GM12878 (cell line): ENCODE data around the gene EML5. TPM values are rescaled to one million over a fixed set of nuclear protein-coding genes. Genes with fewer than 3 reads are reported as not detected.

Experiments
- ATAC-seq: fragments of 200-7000 bp; cut with Tn5 transposase; 3 replicates; pipeline ENCODE4 v1.9.1; 2020; ENCODE audit warnings: mild to moderate bottlenecking, moderate library complexity
- Bru-seq: library from RNA; stranded (reverse); fragments of 400-500 nt; gene quantifications from one replicate; lab custom pipeline; 2021; lab: Mats Ljungman, UMichigan
- BruChase-seq, 2 experiments: library from RNA; stranded (reverse); fragments of 400-500 nt; gene quantifications; one replicate each; lab custom pipeline; 2021; lab: Mats Ljungman, UMichigan
- BruUV-seq: library from RNA; stranded (reverse); fragments of 400-500 nt; replicated peaks from 2 replicates; lab custom pipeline; 2021; lab: Mats Ljungman, UMichigan
- CTCF ChIA-PET: fragments of 300-600 bp; sonication (Branson Sonifier 250); formaldehyde crosslinking; extraction: SDS; loops from one replicate; lab custom pipeline; 2021; ENCODE audit warnings: inconsistent platforms; lab: Yijun Ruan, JAX
- POLR2A ChIA-PET: fragments of 350-600 bp; formaldehyde crosslinking; extraction: SDS; loops from one replicate; lab custom pipeline; 2021; ENCODE audit warnings: inconsistent platforms; lab: Charles Lee
- RAD21 ChIA-PET: fragments of 300-600 bp; sonication (Branson Sonifier 250); formaldehyde crosslinking; loops from one replicate; lab custom pipeline; 2023; ENCODE audit warnings: antibody characterized with exemption; ENCODE audit not compliant: unreplicated experiment; lab: Charles Lee
- SMC1A ChIA-PET: fragments of 300-600 bp; sonication (Branson Sonifier 250); formaldehyde crosslinking; loops from one replicate; lab custom pipeline; 2023; ENCODE audit not compliant: unreplicated experiment, uncharacterized antibody; lab: Charles Lee
- DNase-seq: peaks from one replicate; pipeline ENCODE4 v3.0.0-alpha.2; 2011; ENCODE audit warnings: low read depth, low spot score
- FAIRE-seq: peaks from 3 replicates; lab custom pipeline; 2011; peaks lifted over from hg19 to GRCh38; lab: Jason Lieb, UNC
- H2AFZ ChIP-seq: 2 replicates; pipeline ENCODE4 v1.6.0; 2011; ENCODE audit warnings: low read depth, low read length, control low read depth; ENCODE audit not compliant: control insufficient read depth
- H3K27ac ChIP-seq: 2 replicates; pipeline ENCODE4 v1.5.1; 2011; ENCODE audit warnings: control low read depth; ENCODE audit not compliant: control insufficient read depth, insufficient read depth
- H3K27me3 ChIP-seq, 2 experiments: replicated peaks in 1 of 2; 2 replicates each; pipeline versions ENCODE4 v1.6.0 to v1.6.1; 2011; ENCODE audit warnings: low read length in 1 of 2; ENCODE audit not compliant: control insufficient read depth in 2 of 2, insufficient read depth in 2 of 2
- H3K36me3 ChIP-seq, 2 experiments: 2 replicates each; pipeline ENCODE4 v1.5.1; 2011; ENCODE audit warnings: low read length in 1 of 2; ENCODE audit not compliant: control insufficient read depth in 2 of 2, insufficient read depth in 2 of 2
- H3K4me1 ChIP-seq: 2 replicates; pipeline ENCODE4 v1.6.1; 2011; ENCODE audit warnings: mild to moderate bottlenecking, low read length, moderate library complexity, mixed read lengths; ENCODE audit not compliant: control insufficient read depth, insufficient read depth
- H3K4me2 ChIP-seq: 2 replicates; pipeline ENCODE4 v1.6.0; 2011; ENCODE audit warnings: control low read depth; ENCODE audit not compliant: control insufficient read depth, insufficient read depth
- H3K4me3 ChIP-seq: fragments of 200-600 bp; sonication (generic); 2 replicates; pipeline ENCODE4 v1.5.1; 2016
- H3K79me2 ChIP-seq: 2 replicates; pipeline ENCODE4 v1.6.0; 2011; ENCODE audit warnings: low read length; ENCODE audit not compliant: control insufficient read depth, insufficient read depth
- H3K9ac ChIP-seq: 2 replicates; pipeline ENCODE4 v1.8.0; 2011; ENCODE audit warnings: low read length, control low read depth, mixed read lengths; ENCODE audit not compliant: control insufficient read depth, insufficient read depth
- H3K9me3 ChIP-seq: replicated peaks from 3 replicates; pipeline ENCODE4 v1.5.1; 2011; ENCODE audit warnings: mild to moderate bottlenecking, low read length; ENCODE audit not compliant: control insufficient read depth, insufficient read depth
- H4K20me1 ChIP-seq: 2 replicates; pipeline ENCODE4 v1.6.0; 2011; ENCODE audit not compliant: control insufficient read depth, insufficient read depth
- BACH1 ChIP-seq: fragments of 450-650 bp; IDR thresholded peaks from 2 replicates; pipeline ENCODE4 v1.6.1; 2017; ENCODE audit warnings: mild to moderate bottlenecking, borderline replicate concordance
- BHLHE40 ChIP-seq, 2 experiments: fragments of 450-650 bp in 1 of 2; IDR thresholded peaks; 2 replicates each; pipeline ENCODE4 v1.6.1; 2011 to 2017; ENCODE audit warnings: low read depth in 2 of 2, borderline replicate concordance in 1 of 2, improper control_type of control experiment in 1 of 2, low read length in 1 of 2, mild to moderate bottlenecking in 1 of 2
- CREB1 ChIP-seq: IDR thresholded peaks from 2 replicates; pipeline ENCODE4 v1.6.1; 2012; ENCODE audit warnings: low read depth, mild to moderate bottlenecking, inconsistent platforms
- DPF2 ChIP-seq: fragments of 450-650 bp; IDR thresholded peaks from 2 replicates; pipeline ENCODE4 v1.6.1; 2017; ENCODE audit warnings: mild to moderate bottlenecking
- EED ChIP-seq: sonication (generic); IDR thresholded peaks from 2 replicates; pipeline ENCODE4 v1.6.1; 2016; ENCODE audit warnings: antibody characterized with exemption, low read depth
- EGR1 ChIP-seq, 2 experiments: IDR thresholded peaks; 1 replicate in 1 of 2; 2 replicates in 1 of 2; pipeline ENCODE4 v1.6.1; 2011 to 2012; ENCODE audit warnings: low read depth in 2 of 2, low read length in 2 of 2, borderline replicate concordance in 1 of 2, mild to moderate bottlenecking in 1 of 2, moderate library complexity in 1 of 2
- GATAD2B ChIP-seq: fragments of 450-650 bp; conservative IDR thresholded peaks from 2 replicates; pipeline ENCODE4 v1.6.1; 2017; ENCODE audit warnings: low read depth, mild to moderate bottlenecking, moderate library complexity
- HDGF ChIP-seq: fragments of 450-650 bp; IDR thresholded peaks from 2 replicates; pipeline ENCODE4 v1.6.1; 2016; ENCODE audit warnings: antibody characterized with exemption
- IKZF1 ChIP-seq: fragments of 450-650 bp; conservative IDR thresholded peaks from 2 replicates; pipeline ENCODE4 v1.6.1; 2017; ENCODE audit warnings: antibody characterized with exemption, mild to moderate bottlenecking
- JUNB ChIP-seq: IDR thresholded peaks from 2 replicates; pipeline ENCODE4 v1.6.1; 2016; ENCODE audit warnings: antibody characterized with exemption, mild to moderate bottlenecking
- POLR2A ChIP-seq: IDR thresholded peaks from 2 replicates; pipeline ENCODE4 v1.6.1; 2011; ENCODE audit warnings: low read depth, mild to moderate bottlenecking, low read length
- REST ChIP-seq: IDR thresholded peaks from 2 replicates; pipeline ENCODE4 v1.6.1; 2012; ENCODE audit warnings: mild to moderate bottlenecking, low read depth, low read length
- TCF3 ChIP-seq: IDR thresholded peaks from 2 replicates; pipeline ENCODE4 v1.6.1; 2012; ENCODE audit warnings: low read depth, mild to moderate bottlenecking, low read length, borderline replicate concordance; ENCODE audit not compliant: insufficient read depth
- WGBS: methylation state at CpG from one replicate; pipeline ENCODE4 v1.1.6; 2016; ENCODE audit warnings: low lambda C conversion rate; ENCODE audit not compliant: insufficient replicate concordance, insufficient coverage; ENCODE audit errors: missing lambda C conversion rate; 5-methylcytosine and 5-hydroxymethylcytosine counted together
- in situ Hi-C: fragments of 300-500 bp; cut with MboI; formaldehyde crosslinking; loops from 9 replicates; pipeline ENCODE4 v1.14.3; 2018; ENCODE audit warnings: mixed read lengths
- intact Hi-C: fragments of 100-400 bp; cut with micrococcal nuclease; formaldehyde crosslinking; loops from one replicate; pipeline ENCODE4 v1.14.2; 2022; ENCODE audit not compliant: unreplicated experiment
- long read RNA-seq, 2 experiments: library from polyadenylated mRNA; unstranded; transcript quantifications; one replicate each; pipeline ENCODE4 v2.0.0, GENCODE V29; 2019 to 2020
- polyA minus RNA-seq, 3 experiments: library from RNA; depleted of rRNA, polyadenylated mRNA; stranded (reverse); fragments of >200 nt; gene quantifications; 2 replicates each; pipeline ENCODE4 v1.2.3, GENCODE V29; 2011
- polyA plus RNA-seq, 11 experiments: library from polyadenylated mRNA; depleted of rRNA in 4 of 11; unstranded in 6 of 11; stranded (reverse) in 5 of 11; fragments of >200 nt; fragmentation: Nextera tagmentation in 4 of 11; fragmentation: Illumina TruSeq in 1 of 11; extraction: Ambion mirVana in 4 of 11; extraction: Trizol in 1 of 11; gene quantifications; 1 replicate in 1 of 11; 2 replicates in 10 of 11; pipeline versions ENCODE4 v1.2.1 to v1.2.3, GENCODE V29; 2011 to 2016; ENCODE audit warnings: inconsistent platforms in 2 of 11, missing spikeins in 2 of 11, low read depth in 1 of 11
- total RNA-seq, 4 experiments: library from RNA; depleted of rRNA in 3 of 4; stranded (reverse); fragments of >200 nt in 3 of 4; fragmentation: Illumina TruSeq in 1 of 4; extraction: Trizol in 1 of 4; gene quantifications; 2 replicates each; pipeline versions ENCODE4 v1.2.1 to v1.2.3, GENCODE V29; 2013 to 2021
- TF ChIP-seq, protein P1 (sequence below): IDR thresholded peaks from 2 replicates; pipeline ENCODE4 v1.6.1; 2011; ENCODE audit warnings: borderline replicate concordance, low read depth, mild to moderate bottlenecking, moderate library complexity, mixed read lengths, low read length; ENCODE audit not compliant: insufficient read depth; ENCODE audit errors: extremely low read length

EML5 gene
- total RNA-seq (2013; cell fraction: nucleolus; rRNA removed): 0.07 TPM in 1 of 2 replicates, not detected in the other
- total RNA-seq (2014; rRNA removed) (0.17 and 0.38 TPM in 2 replicates), total RNA-seq (2014; rRNA removed; fragmentation: Illumina TruSeq; extraction: Trizol) (0.27 and 0.37 TPM in 2 replicates), total RNA-seq (2021) (0.19 and 0.33 TPM in 2 replicates), polyA plus RNA-seq (2011; rRNA removed) (0.35 and 0.63 TPM in 2 replicates), polyA plus RNA-seq (2014; fragmentation: Illumina TruSeq; extraction: Trizol) (0.24 and 0.27 TPM in 2 replicates), polyA plus RNA-seq (2014; fragmentation: Nextera tagmentation; extraction: Ambion mirVana) (under 1 TPM; 0.08 to 0.11 TPM), polyA plus RNA-seq (2014; rRNA removed) (0.06 and 0.22 TPM in 2 replicates), polyA plus RNA-seq (2016; fragmentation: Nextera tagmentation; extraction: Ambion mirVana) (under 1 TPM in 1 of 2 experiments, not detected in 1; 0.09 TPM), polyA minus RNA-seq (2011; rRNA and poly(A)+ RNA removed) (0.26 and 3.2 TPM in 2 replicates), Bru-seq, nascent RNA (percentile 14 among the genes with signal in this experiment), BruChase-seq, experiment 1, labeled RNA remaining after a 6-hour chase (percentile 9 among the genes with signal in this experiment), BruChase-seq, experiment 2, labeled RNA remaining after a 2-hour chase (percentile 13 among the genes with signal in this experiment)
- polyA plus RNA-seq (2011; ENCODE audit: low read depth): 0.14 TPM
- polyA plus RNA-seq (2011; cell fraction: cytosol; rRNA removed): 0.16 and 0.18 TPM in 2 replicates
- 0.80 and 0.82 TPM in 2 replicates for polyA plus RNA-seq (2011; cell fraction: nucleus; rRNA removed)
- 0.09 and 0.13 TPM in 2 replicates for polyA plus RNA-seq (2012)
- 1.4 TPM in 1 of 2 replicates, not detected in the other for polyA minus RNA-seq (2011; cell fraction: cytosol; rRNA and poly(A)+ RNA removed)
- polyA minus RNA-seq (2011; cell fraction: nucleus; rRNA and poly(A)+ RNA removed): 0.85 and 1.5 TPM in 2 replicates
- long read RNA-seq, experiment 1: 0 reads
- long read RNA-seq, experiment 2, partial matches to known transcripts: 0 of 2 reads
- long read RNA-seq, experiment 2, other reads (novel, unspliced or antisense): 2 of 2 reads

GRCh38 chr14:88792473-88793258 lies at the start of gene EML5:
EML5 (minus strand) TSS chr14:88792953; CDS start chr14:88792503, 450 bp downstream.
- no peak for FAIRE-seq
- Histone ChIP-seq H3K4me2 (peak within 1 kb of the TSS; percentile 86), H3K27me3 (peaks cover 2 to 13% of the 10 kb centered on the region in 2 experiments; a peak in 3 of 4 replicates), H4K20me1 (no peaks in the 10 kb centered on the region), H3K9ac (no peak within 1 kb of the TSS; the same call in 1 of the 2 replicates), H3K27ac (no peak within 1 kb of the TSS), H3K4me1 (no peaks in the 10 kb centered on the region; the same call in 1 of the 2 replicates), H3K9me3 (no peaks in the 10 kb centered on the region), H3K4me3 (peak within 1 kb of the TSS; percentile 71), H3K79me2 (no peaks in the 10 kb centered on the region), H2AFZ (peak within 1 kb of the TSS; percentile 55), H3K36me3 (no peaks in the 10 kb centered on the region)
- CTCF ChIA-PET: interaction anchor here (1.5 kb wide), 1 partner anchor 125 kb away, joined by 9 read pairs; no protein-coding TSS in a partner anchor
- DNase-seq: no peak
- intact Hi-C loops: loop anchor here (5.0 kb wide), 1 partner anchor 125 kb away; no protein-coding TSS in a partner anchor
- in situ Hi-C loops: no loop called here
- POLR2A ChIA-PET: no interaction called here
- no TSS peak for BruUV-seq
- RAD21 ChIA-PET: interaction anchor here (1.0 kb wide), 1 partner anchor 124 kb away, joined by 3 read pairs; no protein-coding TSS in a partner anchor
- WGBS: 2% methylated on average over 55 of the region's 111 CpGs
- ATAC-seq: peak; percentile 95
- SMC1A ChIA-PET: no interaction called here
- 0 out of 2 replicates have a peak, but pooled peaks have one; percentile 15 for TF ChIP-seq TCF3
- TF ChIP-seq GATAD2B: peak; percentile 66; the same call in 1 of the 2 replicates
- TF ChIP-seq POLR2A: peak; percentile 57; the same call in 1 of the 2 replicates
- TF ChIP-seq JUNB: no peak
- TF ChIP-seq, protein P1, sequence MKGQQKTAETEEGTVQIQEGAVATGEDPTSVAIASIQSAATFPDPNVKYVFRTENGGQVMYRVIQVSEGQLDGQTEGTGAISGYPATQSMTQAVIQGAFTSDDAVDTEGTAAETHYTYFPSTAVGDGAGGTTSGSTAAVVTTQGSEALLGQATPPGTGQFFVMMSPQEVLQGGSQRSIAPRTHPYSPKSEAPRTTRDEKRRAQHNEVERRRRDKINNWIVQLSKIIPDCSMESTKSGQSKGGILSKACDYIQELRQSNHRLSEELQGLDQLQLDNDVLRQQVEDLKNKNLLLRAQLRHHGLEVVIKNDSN: no peak
- TF ChIP-seq CREB1: 0 out of 2 replicates have a peak, but pooled peaks have one; percentile 6
- 0 out of 2 replicates have a peak, but pooled peaks have one; percentile 11 for TF ChIP-seq EED
- TF ChIP-seq EGR1 (IDR thresholded peaks at IDR 0.05; ENCODE audit: borderline replicate concordance in 1 of 2, low read depth in 2 of 2, low read length in 2 of 2): peak in 1 of 2 experiments; percentile 47; a peak in 1 of 3 replicates
- TF ChIP-seq BACH1: peak; percentile 30; the same call in 1 of the 2 replicates
- TF ChIP-seq IKZF1: peak; percentile 67
- TF ChIP-seq BHLHE40 (IDR thresholded peaks at IDR 0.05; ENCODE audit: borderline replicate concordance in 1 of 2, low read depth in 2 of 2, low read length in 1 of 2): peak; percentile 13 to 74; a peak in 3 of 4 replicates
- no peak for TF ChIP-seq REST
- TF ChIP-seq HDGF: no peak
- 0 out of 2 replicates have a peak, but pooled peaks have one; percentile 57 for TF ChIP-seq DPF2
